HEK293 (cell line): ENCODE results near the gene BBX.

ENCODE experiments used
- CTCF ChIA-PET: fragments of 350-600 bp; formaldehyde crosslinking; extraction: SDS; loops from one replicate; lab custom pipeline; 2021; ENCODE audit warnings: antibody characterized with exemption; lab: Yijun Ruan, JAX
- POLR2A ChIA-PET: fragments of 300-600 bp; formaldehyde crosslinking; extraction: SDS; loops from one replicate; lab custom pipeline; 2020; ENCODE audit warnings: antibody characterized with exemption, inconsistent platforms; lab: Yijun Ruan, JAX
- H3K27ac ChIP-seq: fragments of 200-500 bp; sonication (Bioruptor generic); 2 replicates; pipeline ENCODE4 v1.5.1; 2014; ENCODE audit warnings: low read depth, low read length, control low read depth, inconsistent platforms; ENCODE audit errors: extremely low read depth
- H3K36me3 ChIP-seq, 2 experiments: fragments of 200-500 bp in 1 of 2; sonication (Bioruptor generic) in 1 of 2; 1 replicate in 1 of 2; 2 replicates in 1 of 2; pipeline ENCODE4 v1.5.1; 2014 to 2017; ENCODE audit warnings: inconsistent platforms in 2 of 2, low read length in 2 of 2; ENCODE audit not compliant: control insufficient read depth in 2 of 2, insufficient read depth in 1 of 2
- H3K4me1 ChIP-seq: fragments of 200-500 bp; sonication (Bioruptor generic); 2 replicates; pipeline ENCODE4 v1.5.1; 2014; ENCODE audit warnings: mild to moderate bottlenecking, low read length, inconsistent platforms; ENCODE audit not compliant: control insufficient read depth, insufficient read depth
- H3K4me3 ChIP-seq: 2 replicates; pipeline ENCODE4 v1.5.1; 2011; ENCODE audit warnings: low read depth, mild to moderate bottlenecking, control low read depth, low read length, moderate library complexity
- H3K9me3 ChIP-seq: fragments of 200-500 bp; sonication (Bioruptor generic); 2 replicates; pipeline ENCODE4 v1.5.1; 2014; ENCODE audit warnings: low read depth, low read length, inconsistent platforms; ENCODE audit not compliant: control insufficient read depth, insufficient read depth
- ELK4 ChIP-seq: IDR thresholded peaks from 2 replicates; pipeline ENCODE4 v1.6.1; 2011; ENCODE audit warnings: mild to moderate bottlenecking, low read depth, low read length, borderline replicate concordance
- GFI1B ChIP-seq: fragments of 450-650 bp; formaldehyde crosslinking; IDR thresholded peaks from 2 replicates; pipeline ENCODE4 v1.5.1; 2016; ENCODE audit warnings: missing biosample characterization, missing genetic modification characterization
- HOXD13 ChIP-seq: sonication (generic); formaldehyde crosslinking; IDR thresholded peaks from 2 replicates; pipeline ENCODE4 v1.8.0; 2022; ENCODE audit warnings: missing genetic modification reagents, borderline replicate concordance
- MYNN ChIP-seq: fragments of 450-650 bp; formaldehyde crosslinking; IDR thresholded peaks from 2 replicates; pipeline ENCODE4 v1.5.1; 2016; ENCODE audit warnings: missing biosample characterization, missing genetic modification characterization, borderline replicate concordance
- PBX3 ChIP-seq: sonication (generic); formaldehyde crosslinking; IDR thresholded peaks from 2 replicates; pipeline ENCODE4 v1.8.1; 2022; ENCODE audit warnings: mild to moderate bottlenecking, moderate library complexity, missing genetic modification reagents
- RBAK ChIP-seq: fragments of 450-650 bp; formaldehyde crosslinking; IDR thresholded peaks from 2 replicates; pipeline ENCODE4 v1.5.1; 2016; ENCODE audit warnings: missing biosample characterization, missing genetic modification characterization
- REPIN1 ChIP-seq: fragments of 450-650 bp; formaldehyde crosslinking; IDR thresholded peaks from 2 replicates; pipeline ENCODE4 v1.5.1; 2017; ENCODE audit warnings: missing biosample characterization, missing genetic modification characterization, low read depth
- YY2 ChIP-seq: fragments of 450-650 bp; formaldehyde crosslinking; IDR thresholded peaks from 2 replicates; pipeline ENCODE4 v1.5.1; 2016; ENCODE audit warnings: missing biosample characterization, missing genetic modification characterization
- ZFHX2 ChIP-seq: fragments of 450-650 bp; formaldehyde crosslinking; conservative IDR thresholded peaks from 2 replicates; pipeline ENCODE4 v1.5.1; 2016; ENCODE audit warnings: missing biosample characterization, missing genetic modification characterization
- ZFP37 ChIP-seq: fragments of 450-650 bp; formaldehyde crosslinking; IDR thresholded peaks from 2 replicates; pipeline ENCODE4 v1.5.1; 2016; ENCODE audit warnings: missing biosample characterization, missing genetic modification characterization
- ZNF114 ChIP-seq: fragments of 450-650 bp; formaldehyde crosslinking; IDR thresholded peaks from 2 replicates; pipeline ENCODE4 v1.5.0; 2017; ENCODE audit warnings: missing biosample characterization, missing genetic modification characterization
- ZNF121 ChIP-seq: fragments of 450-650 bp; formaldehyde crosslinking; IDR thresholded peaks from 2 replicates; pipeline ENCODE4 v1.5.1; 2016; ENCODE audit warnings: missing biosample characterization, missing genetic modification characterization
- ZNF133 ChIP-seq: fragments of 450-650 bp; formaldehyde crosslinking; IDR thresholded peaks from 2 replicates; pipeline ENCODE4 v1.5.1; 2016; ENCODE audit warnings: missing biosample characterization, missing genetic modification characterization
- ZNF140 ChIP-seq: fragments of 450-650 bp; formaldehyde crosslinking; IDR thresholded peaks from 2 replicates; pipeline ENCODE4 v1.5.1; 2016; ENCODE audit warnings: missing biosample characterization, missing genetic modification characterization
- ZNF37A ChIP-seq: fragments of 450-650 bp; IDR thresholded peaks from 2 replicates; pipeline ENCODE4 v1.5.1; 2018; ENCODE audit warnings: missing biosample characterization, missing genetic modification characterization
- ZNF394 ChIP-seq: fragments of 450-650 bp; formaldehyde crosslinking; IDR thresholded peaks from 2 replicates; pipeline ENCODE4 v1.5.1; 2016; ENCODE audit warnings: missing biosample characterization, missing genetic modification characterization, mild to moderate bottlenecking, moderate library complexity, borderline replicate concordance
- ZNF426 ChIP-seq: fragments of 450-650 bp; formaldehyde crosslinking; IDR thresholded peaks from 2 replicates; pipeline ENCODE4 v1.5.1; 2017; ENCODE audit warnings: missing biosample characterization, missing genetic modification characterization, mild to moderate bottlenecking, inconsistent platforms, moderate library complexity
- ZNF488 ChIP-seq: fragments of 450-650 bp; formaldehyde crosslinking; IDR thresholded peaks from 2 replicates; pipeline ENCODE4 v1.5.1; 2016; ENCODE audit warnings: missing biosample characterization, missing genetic modification characterization
- ZNF518A ChIP-seq: fragments of 450-650 bp; formaldehyde crosslinking; conservative IDR thresholded peaks from 2 replicates; pipeline ENCODE4 v1.5.1; 2016; ENCODE audit warnings: low read depth, missing biosample characterization, missing genetic modification characterization
- ZNF529 ChIP-seq: fragments of 450-650 bp; formaldehyde crosslinking; IDR thresholded peaks from 2 replicates; pipeline ENCODE4 v1.5.1; 2017; ENCODE audit warnings: missing genetic modification characterization, missing biosample characterization; ENCODE audit not compliant: insufficient replicate concordance
- ZNF600 ChIP-seq: fragments of 450-650 bp; formaldehyde crosslinking; IDR thresholded peaks from 2 replicates; pipeline ENCODE4 v1.5.1; 2016; ENCODE audit warnings: missing biosample characterization, missing genetic modification characterization
- ZNF639 ChIP-seq: fragments of 450-650 bp; formaldehyde crosslinking; IDR thresholded peaks from 2 replicates; pipeline ENCODE4 v1.5.1; 2016; ENCODE audit warnings: missing biosample characterization, missing genetic modification characterization
- ZNF692 ChIP-seq: fragments of 450-650 bp; formaldehyde crosslinking; IDR thresholded peaks from 2 replicates; pipeline ENCODE4 v1.5.1; 2016; ENCODE audit warnings: missing biosample characterization, missing genetic modification characterization
- ZNF776 ChIP-seq: fragments of 450-650 bp; formaldehyde crosslinking; IDR thresholded peaks from 2 replicates; pipeline ENCODE4 v1.5.0; 2017; ENCODE audit warnings: missing biosample characterization, missing genetic modification characterization, borderline replicate concordance

BBX gene

GRCh38 chr3:107620534-107620933 lies 97.8 kb downstream of the BBX start:
- H3K27ac ChIP-seq = no peak overlapping the region
- TF ChIP-seq RBAK (tag by site-specific recombination) (no peak), ZNF426 (tag by site-specific recombination) (no peak), MYNN (no peak), ZNF121 (tag by site-specific recombination) (no peak), HOXD13 (CRISPR knock-in tag) (no peak), YY2 (no peak), ZNF488 (no peak), ELK4 (no peak), ZNF776 (tag by site-specific recombination) (no peak), PBX3 (no peak)
- peaks cover 7% of the 10 kb centered on the region for H3K4me1 ChIP-seq
- no peaks in the 10 kb centered on the region for H3K9me3 ChIP-seq
- CTCF ChIA-PET = no interaction called here
- no peaks in the 10 kb centered on the region for H3K36me3 ChIP-seq
- no peak overlapping the region for H3K4me3 ChIP-seq
- POLR2A ChIA-PET = no interaction called here

- Histone ChIP-seq H3K36me3 (no peaks in the 10 kb centered on the region), H3K4me1 (peaks cover 7% of the 10 kb centered on the region), H3K27ac (no peak overlapping the region), H3K4me3 (no peak overlapping the region), H3K9me3 (no peaks in the 10 kb centered on the region)
- POLR2A ChIA-PET = no interaction called here
- TF ChIP-seq ZNF518A (tag by site-specific recombination) (no peak), REPIN1 (tag by site-specific recombination) (no peak), ZNF37A (tag by site-specific recombination) (no peak), ZFP37 (tag by site-specific recombination) (no peak), ZNF529 (no peak), ZNF692 (no peak), ZNF394 (tag by site-specific recombination) (no peak), ZNF114 (no peak), ZNF600 (tag by site-specific recombination) (no peak), ZFHX2 (tag by site-specific recombination) (no peak), MYNN (no peak), GFI1B (tag by site-specific recombination) (no peak), ZNF133 (tag by site-specific recombination) (no peak), ZNF140 (tag by site-specific recombination) (no peak), ZNF639 (tag by site-specific recombination) (no peak)
- CTCF ChIA-PET = no interaction called here
These were observed 98.7 kb downstream of the BBX start for GRCh38 chr3:107621465-107621864.
